ENCODE data around the gene GSE1. TPM values are rescaled to one million over a fixed set of nuclear protein-coding genes. Genes with fewer than 3 reads are reported as not detected.
A peak's percentile ranks its signal among the peaks of the same experiment; 100 is the strongest.

Gene GSE1
- total and polyA plus RNA-seq, 2 experiments from 2014 or later = 32.4 to 135 TPM

- Histone ChIP-seq H3K27me3 (ENCODE audit: insufficient read depth) (peaks cover 7% of the 10 kb centered on the region; the same call in 1 of the 2 replicates), H3K4me2 (peak overlapping the region; percentile 71), H3K79me2 (replicated peaks; ENCODE audit: insufficient read depth) (peaks cover 42% of the 10 kb centered on the region), H3K4me1 (ENCODE audit: insufficient read depth) (peaks cover 68% of the 10 kb centered on the region), H3K4me3 (peak overlapping the region; percentile 32), H3F3A (replicated peaks; ENCODE audit: low read depth) (peaks cover 26% of the 10 kb centered on the region; the same call in 1 of the 2 replicates), H4K20me1 (replicated peaks; ENCODE audit: insufficient read depth) (no peaks in the 10 kb centered on the region), H3K36me3 (ENCODE audit: insufficient read depth) (no peaks in the 10 kb centered on the region), H2AFZ (no peak overlapping the region), H3K27ac (ENCODE audit: low read depth) (peak overlapping the region; percentile 97), H3K9me2 (ENCODE audit: insufficient read depth) (no peaks in the 10 kb centered on the region)
- Mint-ChIP-seq H3K27me3 (ENCODE audit: insufficient read depth, low read depth, poor library complexity) (peaks cover 21% of the 10 kb centered on the region), H3K4me3 (peak overlapping the region; percentile 67), H3K27ac (peak overlapping the region; percentile 85), H3K4me1 (peaks cover 67% of the 10 kb centered on the region), H3K36me3 (ENCODE audit: low read depth) (peaks cover 2% of the 10 kb centered on the region; the same call in 2 of the 3 replicates), H3K9me3 (no peaks in the 10 kb centered on the region)
- no peak for DNase-seq (ENCODE audit: low spot score)
- TF ChIP-seq, protein P1, sequence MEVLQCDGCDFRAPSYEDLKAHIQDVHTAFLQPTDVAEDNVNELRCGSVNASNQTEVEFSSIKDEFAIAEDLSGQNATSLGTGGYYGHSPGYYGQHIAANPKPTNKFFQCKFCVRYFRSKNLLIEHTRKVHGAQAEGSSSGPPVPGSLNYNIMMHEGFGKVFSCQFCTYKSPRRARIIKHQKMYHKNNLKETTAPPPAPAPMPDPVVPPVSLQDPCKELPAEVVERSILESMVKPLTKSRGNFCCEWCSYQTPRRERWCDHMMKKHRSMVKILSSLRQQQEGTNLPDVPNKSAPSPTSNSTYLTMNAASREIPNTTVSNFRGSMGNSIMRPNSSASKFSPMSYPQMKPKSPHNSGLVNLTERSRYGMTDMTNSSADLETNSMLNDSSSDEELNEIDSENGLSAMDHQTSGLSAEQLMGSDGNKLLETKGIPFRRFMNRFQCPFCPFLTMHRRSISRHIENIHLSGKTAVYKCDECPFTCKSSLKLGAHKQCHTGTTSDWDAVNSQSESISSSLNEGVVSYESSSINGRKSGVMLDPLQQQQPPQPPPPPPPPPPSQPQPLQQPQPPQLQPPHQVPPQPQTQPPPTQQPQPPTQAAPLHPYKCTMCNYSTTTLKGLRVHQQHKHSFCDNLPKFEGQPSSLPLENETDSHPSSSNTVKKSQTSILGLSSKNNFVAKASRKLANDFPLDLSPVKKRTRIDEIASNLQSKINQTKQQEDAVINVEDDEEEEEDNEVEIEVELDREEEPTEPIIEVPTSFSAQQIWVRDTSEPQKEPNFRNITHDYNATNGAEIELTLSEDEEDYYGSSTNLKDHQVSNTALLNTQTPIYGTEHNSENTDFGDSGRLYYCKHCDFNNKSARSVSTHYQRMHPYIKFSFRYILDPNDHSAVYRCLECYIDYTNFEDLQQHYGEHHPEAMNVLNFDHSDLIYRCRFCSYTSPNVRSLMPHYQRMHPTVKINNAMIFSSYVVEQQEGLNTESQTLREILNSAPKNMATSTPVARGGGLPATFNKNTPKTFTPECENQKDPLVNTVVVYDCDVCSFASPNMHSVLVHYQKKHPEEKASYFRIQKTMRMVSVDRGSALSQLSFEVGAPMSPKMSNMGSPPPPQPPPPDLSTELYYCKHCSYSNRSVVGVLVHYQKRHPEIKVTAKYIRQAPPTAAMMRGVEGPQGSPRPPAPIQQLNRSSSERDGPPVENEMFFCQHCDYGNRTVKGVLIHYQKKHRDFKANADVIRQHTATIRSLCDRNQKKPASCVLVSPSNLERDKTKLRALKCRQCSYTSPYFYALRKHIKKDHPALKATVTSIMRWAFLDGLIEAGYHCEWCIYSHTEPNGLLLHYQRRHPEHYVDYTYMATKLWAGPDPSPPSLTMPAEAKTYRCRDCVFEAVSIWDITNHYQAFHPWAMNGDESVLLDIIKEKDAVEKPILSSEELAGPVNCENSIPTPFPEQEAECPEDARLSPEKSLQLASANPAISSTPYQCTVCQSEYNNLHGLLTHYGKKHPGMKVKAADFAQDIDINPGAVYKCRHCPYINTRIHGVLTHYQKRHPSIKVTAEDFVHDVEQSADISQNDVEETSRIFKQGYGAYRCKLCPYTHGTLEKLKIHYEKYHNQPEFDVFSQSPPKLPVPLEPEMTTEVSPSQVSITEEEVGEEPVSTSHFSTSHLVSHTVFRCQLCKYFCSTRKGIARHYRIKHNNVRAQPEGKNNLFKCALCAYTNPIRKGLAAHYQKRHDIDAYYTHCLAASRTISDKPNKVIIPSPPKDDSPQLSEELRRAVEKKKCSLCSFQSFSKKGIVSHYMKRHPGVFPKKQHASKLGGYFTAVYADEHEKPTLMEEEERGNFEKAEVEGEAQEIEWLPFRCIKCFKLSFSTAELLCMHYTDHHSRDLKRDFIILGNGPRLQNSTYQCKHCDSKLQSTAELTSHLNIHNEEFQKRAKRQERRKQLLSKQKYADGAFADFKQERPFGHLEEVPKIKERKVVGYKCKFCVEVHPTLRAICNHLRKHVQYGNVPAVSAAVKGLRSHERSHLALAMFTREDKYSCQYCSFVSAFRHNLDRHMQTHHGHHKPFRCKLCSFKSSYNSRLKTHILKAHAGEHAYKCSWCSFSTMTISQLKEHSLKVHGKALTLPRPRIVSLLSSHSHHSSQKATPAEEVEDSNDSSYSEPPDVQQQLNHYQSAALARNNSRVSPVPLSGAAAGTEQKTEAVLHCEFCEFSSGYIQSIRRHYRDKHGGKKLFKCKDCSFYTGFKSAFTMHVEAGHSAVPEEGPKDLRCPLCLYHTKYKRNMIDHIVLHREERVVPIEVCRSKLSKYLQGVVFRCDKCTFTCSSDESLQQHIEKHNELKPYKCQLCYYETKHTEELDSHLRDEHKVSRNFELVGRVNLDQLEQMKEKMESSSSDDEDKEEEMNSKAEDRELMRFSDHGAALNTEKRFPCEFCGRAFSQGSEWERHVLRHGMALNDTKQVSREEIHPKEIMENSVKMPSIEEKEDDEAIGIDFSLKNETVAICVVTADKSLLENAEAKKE (CRISPR knock-in tag; IDR thresholded peaks at IDR 0.05) = no peak
- TF ChIP-seq STAT1 (IDR thresholded peaks at IDR 0.05; ENCODE audit: unreplicated experiment) (no peak), ZNF114 (CRISPR knock-in tag; IDR thresholded peaks at IDR 0.05) (no peak), CREB1 (CRISPR knock-in tag; IDR thresholded peaks at IDR 0.05; ENCODE audit: low read depth) (no peak)
- peak; percentile 1; the same call in 2 of the 3 replicates for ATAC-seq
Measured at GRCh38 chr16:85606904-85607303, 6.2 kb upstream of the GSE1 start.

GRCh38 chr16:85607321-85607765 is 5.8 kb upstream of the GSE1 start:
- Mint-ChIP-seq H3K36me3 (ENCODE audit: low read depth) (peaks cover 2% of the 10 kb centered on the region; the same call in 2 of the 3 replicates), H3K9me3 (no peaks in the 10 kb centered on the region), H3K4me3 (peak overlapping the region; percentile 67), H3K4me1 (peaks cover 63% of the 10 kb centered on the region), H3K27ac (peak overlapping the region; percentile 85), H3K27me3 (ENCODE audit: insufficient read depth, low read depth, poor library complexity) (peaks cover 19% of the 10 kb centered on the region)
- TF ChIP-seq POLR2AphosphoS5 (IDR thresholded peaks at IDR 0.05; ENCODE audit: low read depth) (0 out of 2 replicates have a peak, but pooled peaks have one; percentile 23), NANOG (IDR thresholded peaks at IDR 0.05; ENCODE audit: borderline replicate concordance) (no peak; the same call in 1 of the 2 replicates), ETS1 (IDR thresholded peaks at IDR 0.05) (no peak; the same call in 1 of the 2 replicates)
- TF ChIP-seq, protein P2, sequence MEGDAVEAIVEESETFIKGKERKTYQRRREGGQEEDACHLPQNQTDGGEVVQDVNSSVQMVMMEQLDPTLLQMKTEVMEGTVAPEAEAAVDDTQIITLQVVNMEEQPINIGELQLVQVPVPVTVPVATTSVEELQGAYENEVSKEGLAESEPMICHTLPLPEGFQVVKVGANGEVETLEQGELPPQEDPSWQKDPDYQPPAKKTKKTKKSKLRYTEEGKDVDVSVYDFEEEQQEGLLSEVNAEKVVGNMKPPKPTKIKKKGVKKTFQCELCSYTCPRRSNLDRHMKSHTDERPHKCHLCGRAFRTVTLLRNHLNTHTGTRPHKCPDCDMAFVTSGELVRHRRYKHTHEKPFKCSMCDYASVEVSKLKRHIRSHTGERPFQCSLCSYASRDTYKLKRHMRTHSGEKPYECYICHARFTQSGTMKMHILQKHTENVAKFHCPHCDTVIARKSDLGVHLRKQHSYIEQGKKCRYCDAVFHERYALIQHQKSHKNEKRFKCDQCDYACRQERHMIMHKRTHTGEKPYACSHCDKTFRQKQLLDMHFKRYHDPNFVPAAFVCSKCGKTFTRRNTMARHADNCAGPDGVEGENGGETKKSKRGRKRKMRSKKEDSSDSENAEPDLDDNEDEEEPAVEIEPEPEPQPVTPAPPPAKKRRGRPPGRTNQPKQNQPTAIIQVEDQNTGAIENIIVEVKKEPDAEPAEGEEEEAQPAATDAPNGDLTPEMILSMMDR (conservative IDR thresholded peaks at IDR 0.05; ENCODE audit: low read depth in 2 of 2) = peak in 1 of 2 experiments; percentile 30; a peak in 2 of 4 replicates
- TF ChIP-seq, protein P3, sequence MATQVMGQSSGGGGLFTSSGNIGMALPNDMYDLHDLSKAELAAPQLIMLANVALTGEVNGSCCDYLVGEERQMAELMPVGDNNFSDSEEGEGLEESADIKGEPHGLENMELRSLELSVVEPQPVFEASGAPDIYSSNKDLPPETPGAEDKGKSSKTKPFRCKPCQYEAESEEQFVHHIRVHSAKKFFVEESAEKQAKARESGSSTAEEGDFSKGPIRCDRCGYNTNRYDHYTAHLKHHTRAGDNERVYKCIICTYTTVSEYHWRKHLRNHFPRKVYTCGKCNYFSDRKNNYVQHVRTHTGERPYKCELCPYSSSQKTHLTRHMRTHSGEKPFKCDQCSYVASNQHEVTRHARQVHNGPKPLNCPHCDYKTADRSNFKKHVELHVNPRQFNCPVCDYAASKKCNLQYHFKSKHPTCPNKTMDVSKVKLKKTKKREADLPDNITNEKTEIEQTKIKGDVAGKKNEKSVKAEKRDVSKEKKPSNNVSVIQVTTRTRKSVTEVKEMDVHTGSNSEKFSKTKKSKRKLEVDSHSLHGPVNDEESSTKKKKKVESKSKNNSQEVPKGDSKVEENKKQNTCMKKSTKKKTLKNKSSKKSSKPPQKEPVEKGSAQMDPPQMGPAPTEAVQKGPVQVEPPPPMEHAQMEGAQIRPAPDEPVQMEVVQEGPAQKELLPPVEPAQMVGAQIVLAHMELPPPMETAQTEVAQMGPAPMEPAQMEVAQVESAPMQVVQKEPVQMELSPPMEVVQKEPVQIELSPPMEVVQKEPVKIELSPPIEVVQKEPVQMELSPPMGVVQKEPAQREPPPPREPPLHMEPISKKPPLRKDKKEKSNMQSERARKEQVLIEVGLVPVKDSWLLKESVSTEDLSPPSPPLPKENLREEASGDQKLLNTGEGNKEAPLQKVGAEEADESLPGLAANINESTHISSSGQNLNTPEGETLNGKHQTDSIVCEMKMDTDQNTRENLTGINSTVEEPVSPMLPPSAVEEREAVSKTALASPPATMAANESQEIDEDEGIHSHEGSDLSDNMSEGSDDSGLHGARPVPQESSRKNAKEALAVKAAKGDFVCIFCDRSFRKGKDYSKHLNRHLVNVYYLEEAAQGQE (IDR thresholded peaks at IDR 0.05; ENCODE audit: unreplicated experiment) = no peak
- Histone ChIP-seq H3F3A (replicated peaks; ENCODE audit: low read depth) (peaks cover 26% of the 10 kb centered on the region; the same call in 1 of the 2 replicates), H3K4me3 (peak overlapping the region; percentile 32), H3K27ac (ENCODE audit: low read depth) (peak overlapping the region; percentile 97), H2AFZ (no peak overlapping the region), H3K79me2 (replicated peaks; ENCODE audit: insufficient read depth) (peaks cover 43% of the 10 kb centered on the region), H3K27me3 (ENCODE audit: insufficient read depth) (peaks cover 7% of the 10 kb centered on the region; the same call in 1 of the 2 replicates), H3K4me1 (ENCODE audit: insufficient read depth) (peaks cover 63% of the 10 kb centered on the region), H3K36me3 (ENCODE audit: insufficient read depth) (no peaks in the 10 kb centered on the region), H3K9me2 (ENCODE audit: insufficient read depth) (no peaks in the 10 kb centered on the region), H4K20me1 (replicated peaks; ENCODE audit: insufficient read depth) (no peaks in the 10 kb centered on the region), H3K4me2 (peak overlapping the region; percentile 71)
- DNase-seq (ENCODE audit: low spot score) = peak; percentile 95
- peak; percentile 32 for ATAC-seq
